Prostate gland (tissue), 2 donors: ENCODE data around the gene RAB3GAP2.

Experiments used
- POLR2AphosphoS5 ChIP-seq: sonication (generic); formaldehyde crosslinking; IDR thresholded peaks from one replicate; pipeline ENCODE4 v1.6.1; 2017; ENCODE audit warnings: antibody characterized with exemption
- TF ChIP-seq, protein P1 (sequence below), 4 experiments: fragments of 200-600 bp in 2 of 4; fragments of 450-650 bp in 2 of 4; sonication (generic) in 2 of 4; IDR thresholded peaks; 1 replicate in 3 of 4; 2 replicates in 1 of 4; pipeline ENCODE4 v1.5.1; 2016 to 2019; ENCODE audit warnings: antibody characterized with exemption in 4 of 4, mild to moderate bottlenecking in 2 of 4, moderate library complexity in 2 of 4

DNA sequence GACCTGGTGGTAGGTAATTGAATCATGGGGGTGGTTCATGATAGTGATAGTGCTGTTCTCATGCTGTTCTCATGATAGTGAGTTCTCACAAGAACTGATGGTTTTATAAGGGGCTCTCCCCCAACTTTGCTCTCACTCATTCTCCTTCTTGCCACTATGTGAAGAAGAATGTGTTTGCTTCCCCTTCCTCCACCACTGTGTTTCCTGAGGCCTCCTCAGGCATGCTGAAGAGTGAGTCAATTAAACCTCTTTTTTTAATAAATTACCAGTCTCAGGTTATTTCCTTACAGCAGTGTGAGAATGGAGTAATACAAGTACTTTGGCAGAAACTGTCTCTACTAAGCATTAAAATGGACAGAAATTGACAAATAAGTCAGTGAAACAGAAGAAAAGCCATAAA lies 21.6 kb downstream of the RAB3GAP2 start:
- TF ChIP-seq, protein P1, sequence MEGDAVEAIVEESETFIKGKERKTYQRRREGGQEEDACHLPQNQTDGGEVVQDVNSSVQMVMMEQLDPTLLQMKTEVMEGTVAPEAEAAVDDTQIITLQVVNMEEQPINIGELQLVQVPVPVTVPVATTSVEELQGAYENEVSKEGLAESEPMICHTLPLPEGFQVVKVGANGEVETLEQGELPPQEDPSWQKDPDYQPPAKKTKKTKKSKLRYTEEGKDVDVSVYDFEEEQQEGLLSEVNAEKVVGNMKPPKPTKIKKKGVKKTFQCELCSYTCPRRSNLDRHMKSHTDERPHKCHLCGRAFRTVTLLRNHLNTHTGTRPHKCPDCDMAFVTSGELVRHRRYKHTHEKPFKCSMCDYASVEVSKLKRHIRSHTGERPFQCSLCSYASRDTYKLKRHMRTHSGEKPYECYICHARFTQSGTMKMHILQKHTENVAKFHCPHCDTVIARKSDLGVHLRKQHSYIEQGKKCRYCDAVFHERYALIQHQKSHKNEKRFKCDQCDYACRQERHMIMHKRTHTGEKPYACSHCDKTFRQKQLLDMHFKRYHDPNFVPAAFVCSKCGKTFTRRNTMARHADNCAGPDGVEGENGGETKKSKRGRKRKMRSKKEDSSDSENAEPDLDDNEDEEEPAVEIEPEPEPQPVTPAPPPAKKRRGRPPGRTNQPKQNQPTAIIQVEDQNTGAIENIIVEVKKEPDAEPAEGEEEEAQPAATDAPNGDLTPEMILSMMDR (IDR thresholded peaks at IDR 0.05), result no peak
- no peak for TF ChIP-seq POLR2AphosphoS5
